ENCODE measurements around the gene ZNRF4. TPM values are rescaled to one million over a fixed set of nuclear protein-coding genes. Genes with fewer than 3 reads are reported as not detected.
A peak's percentile ranks its signal among the peaks of the same experiment; 100 is the strongest.

The ZNRF4 gene
- total and polyA plus RNA-seq, 10 of the 15 experiments (the other 5 are each of a cell fraction or from before 2014, with no cell fraction given): not detected

DNA sequence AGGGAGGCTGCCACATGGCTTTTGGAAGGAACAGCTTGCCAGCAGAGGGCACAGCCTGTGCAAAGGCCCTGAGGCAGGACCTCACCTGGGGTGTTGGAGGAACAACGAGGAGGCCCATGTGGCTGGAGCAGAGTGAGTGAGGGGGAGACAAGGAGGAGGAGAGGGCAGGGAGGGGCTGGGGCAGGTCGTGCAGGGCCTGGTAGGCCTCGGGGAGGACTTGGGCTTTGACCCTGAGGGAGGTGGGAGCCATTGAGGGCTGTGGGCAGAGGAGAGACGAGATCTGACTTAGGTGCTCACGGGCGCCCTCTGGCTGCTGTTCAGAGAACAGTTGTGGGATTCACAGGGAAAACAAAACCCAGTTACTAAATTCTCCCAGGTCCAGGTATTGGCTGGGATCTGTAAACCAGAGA is 25.2 kb downstream of the ZNRF4 start:
- ChIA-PET RAD21 (ENCODE audit: unreplicated experiment) (no interaction called here), SMC1A (ENCODE audit: uncharacterized antibody, unreplicated experiment) (no interaction called here), CTCF (interaction anchor here (0.6 to 1.5 kb wide), 2 partner anchors 11 to 366 kb away, joined by 3 read pairs; no protein-coding TSS in a partner anchor), POLR2A (no interaction called here)
- Histone ChIP-seq H3K79me2 (ENCODE audit: control insufficient read depth, insufficient read depth, low read length) (no peaks in the 10 kb centered on the region), H3K9ac (ENCODE audit: control insufficient read depth, insufficient read depth, low read length) (no peak overlapping the region), H3K27ac (ENCODE audit: control insufficient read depth, insufficient read depth) (no peak overlapping the region), H2AFZ (ENCODE audit: control insufficient read depth, low read depth, low read length) (no peak overlapping the region), H3K36me3 (ENCODE audit: control insufficient read depth in 2 of 2, insufficient read depth in 2 of 2, low read length in 1 of 2) (no peaks in the 10 kb centered on the region), H3K4me1 (ENCODE audit: control insufficient read depth, insufficient read depth, low read length) (no peaks in the 10 kb centered on the region), H3K4me3 (no peak overlapping the region), H3K27me3 (replicated peaks in 1 of 2; ENCODE audit: control insufficient read depth in 2 of 2, insufficient read depth in 2 of 2, low read length in 1 of 2) (no peaks in the 10 kb centered on the region), H3K4me2 (ENCODE audit: control insufficient read depth, insufficient read depth) (no peak overlapping the region), H4K20me1 (ENCODE audit: control insufficient read depth, insufficient read depth) (no peaks in the 10 kb centered on the region), H3K9me3 (replicated peaks; ENCODE audit: control insufficient read depth, insufficient read depth, low read length) (no peaks in the 10 kb centered on the region; the same call in 2 of the 3 replicates)
- FAIRE-seq (no peak), DNase-seq (ENCODE audit: low read depth, low spot score) (no peak), ATAC-seq (no peak)
- TF ChIP-seq RAD21 (IDR thresholded peaks at IDR 0.05; ENCODE audit: insufficient read depth, low read depth, low read length): 0 out of 2 replicates have a peak, but pooled peaks have one; percentile 9
- TF ChIP-seq MTA2 (IDR thresholded peaks at IDR 0.05; ENCODE audit: low read depth): no peak
- TF ChIP-seq, protein P1, sequence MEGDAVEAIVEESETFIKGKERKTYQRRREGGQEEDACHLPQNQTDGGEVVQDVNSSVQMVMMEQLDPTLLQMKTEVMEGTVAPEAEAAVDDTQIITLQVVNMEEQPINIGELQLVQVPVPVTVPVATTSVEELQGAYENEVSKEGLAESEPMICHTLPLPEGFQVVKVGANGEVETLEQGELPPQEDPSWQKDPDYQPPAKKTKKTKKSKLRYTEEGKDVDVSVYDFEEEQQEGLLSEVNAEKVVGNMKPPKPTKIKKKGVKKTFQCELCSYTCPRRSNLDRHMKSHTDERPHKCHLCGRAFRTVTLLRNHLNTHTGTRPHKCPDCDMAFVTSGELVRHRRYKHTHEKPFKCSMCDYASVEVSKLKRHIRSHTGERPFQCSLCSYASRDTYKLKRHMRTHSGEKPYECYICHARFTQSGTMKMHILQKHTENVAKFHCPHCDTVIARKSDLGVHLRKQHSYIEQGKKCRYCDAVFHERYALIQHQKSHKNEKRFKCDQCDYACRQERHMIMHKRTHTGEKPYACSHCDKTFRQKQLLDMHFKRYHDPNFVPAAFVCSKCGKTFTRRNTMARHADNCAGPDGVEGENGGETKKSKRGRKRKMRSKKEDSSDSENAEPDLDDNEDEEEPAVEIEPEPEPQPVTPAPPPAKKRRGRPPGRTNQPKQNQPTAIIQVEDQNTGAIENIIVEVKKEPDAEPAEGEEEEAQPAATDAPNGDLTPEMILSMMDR (IDR thresholded peaks at IDR 0.05 in 2 of 3, conservative IDR thresholded peaks at IDR 0.05 in 1 of 3; ENCODE audit: control insufficient read depth in 2 of 3, extremely low read depth in 1 of 3, insufficient read depth in 1 of 3, low read depth in 3 of 3, low read length in 3 of 3): peak; percentile 43 to 50 (median 47)
- TF ChIP-seq SMARCA5 (IDR thresholded peaks at IDR 0.05): 0 out of 2 replicates have a peak, but pooled peaks have one; percentile 37
- intact Hi-C loops (cut with micrococcal nuclease; ENCODE audit: unreplicated experiment): no loop called here
- BruUV-seq (replicated peaks): no TSS peak
- in situ Hi-C loops (cut with MboI): no loop called here
- WGBS (ENCODE audit: insufficient coverage, insufficient replicate concordance, low lambda C conversion rate, missing lambda C conversion rate): 0% methylated on average over 5 of the region's 6 CpGs

DNA sequence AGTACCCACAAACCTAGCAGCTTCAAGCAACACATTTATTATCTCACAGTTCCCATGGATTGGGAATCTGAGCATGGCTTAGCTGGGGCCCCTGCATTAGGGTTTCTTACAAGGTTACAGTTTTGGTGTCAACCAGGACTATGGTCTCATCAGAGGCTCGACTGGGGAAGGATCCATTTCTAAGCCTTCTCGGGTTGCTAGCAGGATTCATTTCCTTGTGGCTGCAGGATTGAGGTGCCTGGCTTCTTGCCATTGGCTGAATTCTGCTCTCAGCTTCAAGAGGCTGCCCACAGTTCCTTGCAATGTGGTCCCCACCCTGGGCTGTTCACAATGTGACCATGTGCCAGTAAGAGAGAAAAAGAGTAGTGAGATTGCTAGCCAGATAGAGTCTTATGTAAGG is 26.7 kb downstream of the ZNRF4 start:
- CTCF ChIA-PET: no interaction called here
- POLR2A ChIA-PET: no interaction called here
- RAD21 ChIA-PET (ENCODE audit: unreplicated experiment): no interaction called here
- Histone ChIP-seq H3K9ac (ENCODE audit: control insufficient read depth, insufficient read depth, low read length) (no peak overlapping the region), H3K4me2 (ENCODE audit: control insufficient read depth, insufficient read depth) (no peak overlapping the region), H3K79me2 (ENCODE audit: control insufficient read depth, insufficient read depth, low read length) (no peaks in the 10 kb centered on the region), H3K4me1 (ENCODE audit: control insufficient read depth, insufficient read depth, low read length) (no peaks in the 10 kb centered on the region), H3K4me3 (no peak overlapping the region), H3K27ac (ENCODE audit: control insufficient read depth, insufficient read depth) (no peak overlapping the region), H2AFZ (ENCODE audit: control insufficient read depth, low read depth, low read length) (no peak overlapping the region), H3K9me3 (replicated peaks; ENCODE audit: control insufficient read depth, insufficient read depth, low read length) (no peaks in the 10 kb centered on the region; the same call in 2 of the 3 replicates), H4K20me1 (ENCODE audit: control insufficient read depth, insufficient read depth) (no peaks in the 10 kb centered on the region), H3K36me3 (ENCODE audit: control insufficient read depth in 2 of 2, insufficient read depth in 2 of 2, low read length in 1 of 2) (no peaks in the 10 kb centered on the region), H3K27me3 (replicated peaks in 1 of 2; ENCODE audit: control insufficient read depth in 2 of 2, insufficient read depth in 2 of 2, low read length in 1 of 2) (no peaks in the 10 kb centered on the region)
- ATAC-seq: no peak
- SMC1A ChIA-PET (ENCODE audit: uncharacterized antibody, unreplicated experiment): no interaction called here
- intact Hi-C loops (cut with micrococcal nuclease; ENCODE audit: unreplicated experiment): no loop called here
- in situ Hi-C loops (cut with MboI): no loop called here
- BruUV-seq (replicated peaks): no TSS peak
- no peak for FAIRE-seq
- WGBS (ENCODE audit: insufficient coverage, insufficient replicate concordance, low lambda C conversion rate, missing lambda C conversion rate): 3% methylated on average over 2 of the region's 2 CpGs
- no peak for DNase-seq (ENCODE audit: low read depth, low spot score)
- TF ChIP-seq MTA2 (IDR thresholded peaks at IDR 0.05; ENCODE audit: low read depth) (no peak), ESRRA (IDR thresholded peaks at IDR 0.05; ENCODE audit: low read length) (no peak), CEBPB (IDR thresholded peaks at IDR 0.05; ENCODE audit: borderline replicate concordance in 1 of 2, low read depth in 2 of 2, low read length in 2 of 2) (no peak), NR2F1 (conservative IDR thresholded peaks at IDR 0.05) (no peak)
- TF ChIP-seq, protein P2, sequence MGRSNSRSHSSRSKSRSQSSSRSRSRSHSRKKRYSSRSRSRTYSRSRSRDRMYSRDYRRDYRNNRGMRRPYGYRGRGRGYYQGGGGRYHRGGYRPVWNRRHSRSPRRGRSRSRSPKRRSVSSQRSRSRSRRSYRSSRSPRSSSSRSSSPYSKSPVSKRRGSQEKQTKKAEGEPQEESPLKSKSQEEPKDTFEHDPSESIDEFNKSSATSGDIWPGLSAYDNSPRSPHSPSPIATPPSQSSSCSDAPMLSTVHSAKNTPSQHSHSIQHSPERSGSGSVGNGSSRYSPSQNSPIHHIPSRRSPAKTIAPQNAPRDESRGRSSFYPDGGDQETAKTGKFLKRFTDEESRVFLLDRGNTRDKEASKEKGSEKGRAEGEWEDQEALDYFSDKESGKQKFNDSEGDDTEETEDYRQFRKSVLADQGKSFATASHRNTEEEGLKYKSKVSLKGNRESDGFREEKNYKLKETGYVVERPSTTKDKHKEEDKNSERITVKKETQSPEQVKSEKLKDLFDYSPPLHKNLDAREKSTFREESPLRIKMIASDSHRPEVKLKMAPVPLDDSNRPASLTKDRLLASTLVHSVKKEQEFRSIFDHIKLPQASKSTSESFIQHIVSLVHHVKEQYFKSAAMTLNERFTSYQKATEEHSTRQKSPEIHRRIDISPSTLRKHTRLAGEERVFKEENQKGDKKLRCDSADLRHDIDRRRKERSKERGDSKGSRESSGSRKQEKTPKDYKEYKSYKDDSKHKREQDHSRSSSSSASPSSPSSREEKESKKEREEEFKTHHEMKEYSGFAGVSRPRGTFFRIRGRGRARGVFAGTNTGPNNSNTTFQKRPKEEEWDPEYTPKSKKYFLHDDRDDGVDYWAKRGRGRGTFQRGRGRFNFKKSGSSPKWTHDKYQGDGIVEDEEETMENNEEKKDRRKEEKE (IDR thresholded peaks at IDR 0.05): no peak
- TF ChIP-seq, protein P3, sequence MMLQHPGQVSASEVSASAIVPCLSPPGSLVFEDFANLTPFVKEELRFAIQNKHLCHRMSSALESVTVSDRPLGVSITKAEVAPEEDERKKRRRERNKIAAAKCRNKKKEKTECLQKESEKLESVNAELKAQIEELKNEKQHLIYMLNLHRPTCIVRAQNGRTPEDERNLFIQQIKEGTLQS (IDR thresholded peaks at IDR 0.05; ENCODE audit: borderline replicate concordance, extremely low read depth, low read depth, low read length): no peak
- TF ChIP-seq, protein P4, sequence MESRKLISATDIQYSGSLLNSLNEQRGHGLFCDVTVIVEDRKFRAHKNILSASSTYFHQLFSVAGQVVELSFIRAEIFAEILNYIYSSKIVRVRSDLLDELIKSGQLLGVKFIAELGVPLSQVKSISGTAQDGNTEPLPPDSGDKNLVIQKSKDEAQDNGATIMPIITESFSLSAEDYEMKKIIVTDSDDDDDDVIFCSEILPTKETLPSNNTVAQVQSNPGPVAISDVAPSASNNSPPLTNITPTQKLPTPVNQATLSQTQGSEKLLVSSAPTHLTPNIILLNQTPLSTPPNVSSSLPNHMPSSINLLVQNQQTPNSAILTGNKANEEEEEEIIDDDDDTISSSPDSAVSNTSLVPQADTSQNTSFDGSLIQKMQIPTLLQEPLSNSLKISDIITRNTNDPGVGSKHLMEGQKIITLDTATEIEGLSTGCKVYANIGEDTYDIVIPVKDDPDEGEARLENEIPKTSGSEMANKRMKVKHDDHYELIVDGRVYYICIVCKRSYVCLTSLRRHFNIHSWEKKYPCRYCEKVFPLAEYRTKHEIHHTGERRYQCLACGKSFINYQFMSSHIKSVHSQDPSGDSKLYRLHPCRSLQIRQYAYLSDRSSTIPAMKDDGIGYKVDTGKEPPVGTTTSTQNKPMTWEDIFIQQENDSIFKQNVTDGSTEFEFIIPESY (IDR thresholded peaks at IDR 0.05): no peak

All from GM12878 (cell line).